HG02943 (cell line): ENCODE measurements around the gene FBXL4.
A peak's percentile ranks its signal among the peaks of the same experiment; 100 is the strongest.
"Not testable (repeated sequence)": the region's sequence is repeated elsewhere in the genome, so short reads cannot be mapped to it uniquely, and the experiment has no call there.

ENCODE experiments used
- ATAC-seq: cut with Tn5 transposase; IDR thresholded peaks from one replicate; pipeline ENCODE4 v1.9.1; 2021; ENCODE audit warnings: mild to moderate bottlenecking, low read depth, moderate library complexity; ENCODE audit not compliant: unreplicated experiment

Gene FBXL4

DNA sequence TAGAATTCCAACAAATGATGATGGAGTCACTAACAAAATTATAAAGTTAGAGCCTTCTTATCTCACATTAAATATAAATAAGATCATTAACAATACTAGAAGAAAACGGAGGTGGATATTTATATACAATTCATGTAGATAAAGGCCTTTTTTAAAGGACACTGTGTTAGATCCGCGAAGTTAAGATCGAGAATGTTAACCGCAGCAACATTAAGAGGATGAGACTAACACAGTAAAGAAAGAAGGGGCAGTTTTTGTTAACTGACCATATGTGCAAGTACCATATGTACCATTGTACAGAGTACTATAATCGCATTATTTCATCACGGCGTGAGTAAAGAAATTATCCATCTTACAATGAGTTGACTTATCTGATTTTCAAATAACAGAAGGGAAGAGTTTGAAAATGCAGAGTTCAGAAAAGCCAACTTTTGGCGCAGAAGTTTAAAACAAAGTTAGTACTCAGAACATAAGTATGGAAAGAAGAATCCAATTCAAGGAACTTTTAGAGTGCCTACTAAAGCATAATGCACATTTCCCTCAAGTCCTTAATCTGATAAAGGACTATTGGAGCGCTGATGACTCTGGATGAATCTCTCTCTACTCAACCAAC is 1.4 kb downstream of the FBXL4 start:
- no peak for ATAC-seq

DNA sequence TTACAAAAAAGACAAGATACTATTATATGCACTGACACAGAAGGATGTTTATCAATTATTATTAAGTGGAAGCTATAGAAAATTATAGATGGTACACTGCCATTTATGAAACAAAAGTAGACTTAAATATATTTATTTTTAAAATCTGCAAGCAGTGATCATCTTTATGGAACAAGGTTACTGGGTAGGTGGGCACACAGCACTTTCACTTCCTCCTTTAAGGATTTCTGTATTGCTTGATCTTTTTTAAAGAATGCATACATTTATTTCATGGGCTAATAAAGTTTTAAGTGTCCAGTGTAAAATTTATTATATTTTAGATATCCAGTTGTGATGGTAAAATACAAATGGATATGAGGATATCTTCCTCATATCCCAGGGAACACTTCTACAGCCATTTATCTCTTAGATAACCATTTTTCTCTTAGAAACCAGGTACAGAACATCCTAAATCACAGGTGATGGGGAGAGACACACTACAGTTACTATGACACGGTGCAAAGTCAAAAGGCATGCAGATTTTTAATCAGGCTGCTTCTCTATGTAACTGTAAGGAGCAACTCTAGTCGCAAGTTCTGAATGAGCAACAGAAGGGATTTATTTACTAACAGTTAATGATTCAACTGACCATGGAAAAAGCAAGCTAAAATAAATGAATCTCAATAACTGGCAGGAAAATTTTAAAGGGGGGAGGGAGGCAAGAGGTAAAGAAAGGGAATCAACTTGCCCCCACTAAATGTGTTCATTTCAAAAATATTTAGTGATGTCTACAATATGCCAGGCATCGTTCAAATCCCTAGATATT is 2.2 kb downstream of the FBXL4 start:
- no peak for ATAC-seq

DNA sequence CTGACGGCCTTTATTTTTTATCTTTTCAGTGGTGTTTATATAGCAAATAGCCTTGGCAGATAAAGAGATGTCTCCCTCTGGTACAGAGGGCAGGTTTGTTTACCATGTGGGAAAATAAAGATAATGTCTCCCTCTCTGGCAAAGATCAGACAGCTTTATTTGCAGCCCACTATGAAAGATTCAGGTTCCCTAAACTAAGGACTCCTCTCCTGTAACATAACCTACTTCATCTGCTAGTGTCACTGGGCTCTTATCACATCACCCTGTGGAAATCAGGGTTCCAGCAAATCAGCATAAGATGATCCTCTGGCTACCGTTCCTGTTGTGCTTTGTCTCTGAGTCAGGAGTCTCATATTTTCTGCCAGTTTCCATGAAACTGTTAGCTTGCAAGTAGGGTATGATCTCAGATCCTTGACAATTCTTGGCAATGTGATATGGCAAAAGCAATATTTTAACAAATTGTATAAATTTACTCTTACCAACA is 3.1 kb downstream of the FBXL4 start:
- no peak for ATAC-seq

DNA sequence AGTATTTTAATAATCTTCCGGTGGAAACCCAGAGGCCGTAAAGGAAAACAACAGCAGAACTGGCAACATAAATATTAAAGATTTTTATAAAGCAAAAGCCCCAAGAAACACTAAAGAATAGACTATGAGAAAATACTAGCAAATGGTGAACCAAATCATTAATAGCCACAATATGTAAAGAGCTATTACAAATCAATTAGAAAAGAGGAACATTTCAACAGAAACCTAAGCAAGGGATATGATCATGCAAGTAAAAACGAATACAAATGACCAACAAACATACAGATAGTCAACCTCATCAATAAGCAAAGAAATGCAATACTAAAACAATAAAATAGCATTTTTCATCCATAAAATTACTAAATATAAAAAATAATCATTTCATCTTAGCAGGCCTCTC is 3.6 kb downstream of the FBXL4 start:
- no peak for ATAC-seq

DNA sequence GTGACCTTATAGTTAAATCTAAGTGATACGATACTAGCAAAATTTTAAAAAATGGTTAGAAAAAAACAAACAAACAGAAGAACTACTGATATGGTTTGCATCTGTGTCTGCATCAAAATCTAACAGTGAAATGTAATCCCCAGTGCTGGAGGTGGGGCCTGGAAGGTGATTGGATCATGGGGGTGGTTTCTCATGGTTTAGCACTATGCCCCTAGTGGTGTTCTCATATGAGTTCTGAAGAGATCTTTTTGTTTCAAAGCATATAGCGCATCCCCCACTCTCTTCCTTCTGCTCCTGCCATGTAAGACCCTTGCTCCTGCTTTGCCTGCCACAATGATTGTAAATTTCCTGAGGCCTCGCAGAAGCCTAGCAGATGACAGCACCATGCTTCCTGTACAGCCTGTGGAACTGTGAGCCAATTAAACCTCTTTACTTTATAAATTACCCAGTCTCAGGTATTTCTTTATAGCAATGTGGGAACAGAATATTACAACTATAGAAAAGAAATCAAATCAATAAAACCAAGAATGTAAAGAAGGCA is 5.4 kb downstream of the FBXL4 start:
- no peak for ATAC-seq

DNA sequence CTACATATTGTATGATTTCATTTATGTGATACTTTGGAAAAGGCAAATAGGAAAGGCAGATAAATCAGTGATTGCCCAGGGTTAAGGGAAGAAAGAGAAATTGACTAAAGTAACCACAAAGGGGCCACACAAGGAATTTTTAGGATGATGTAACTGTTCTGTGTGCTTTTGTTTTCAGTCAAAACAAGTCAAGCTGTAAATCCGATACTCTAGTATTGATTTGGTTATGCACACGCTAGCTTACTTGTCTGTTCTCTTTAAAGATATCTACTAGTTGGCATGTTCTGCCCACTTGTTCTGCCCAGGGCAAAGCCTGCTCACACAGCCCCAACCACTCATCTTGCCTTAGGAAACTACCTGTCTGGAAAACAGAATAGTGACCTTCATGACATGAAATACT is 6.4 kb downstream of the FBXL4 start:
- ATAC-seq, result no peak

DNA sequence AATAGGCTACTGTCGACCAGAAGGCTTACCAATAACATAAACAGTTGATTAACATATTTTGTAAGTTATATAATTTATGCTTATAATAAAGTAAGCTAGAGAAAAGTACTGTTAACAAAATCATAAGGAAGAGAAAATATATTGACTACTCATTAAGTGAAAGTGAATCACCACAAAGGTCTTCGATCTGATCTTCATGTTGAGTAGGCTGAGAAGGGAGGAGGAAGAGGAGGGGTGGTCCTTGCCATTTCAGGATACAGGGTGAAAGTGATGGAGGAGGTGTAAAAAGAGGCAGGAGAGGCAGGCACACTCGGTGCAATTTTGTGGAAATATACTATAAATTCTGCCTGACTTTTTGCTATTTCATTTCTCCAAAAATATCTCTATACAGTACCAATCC is 10.4 kb downstream of the FBXL4 start:
- no peak for ATAC-seq

DNA sequence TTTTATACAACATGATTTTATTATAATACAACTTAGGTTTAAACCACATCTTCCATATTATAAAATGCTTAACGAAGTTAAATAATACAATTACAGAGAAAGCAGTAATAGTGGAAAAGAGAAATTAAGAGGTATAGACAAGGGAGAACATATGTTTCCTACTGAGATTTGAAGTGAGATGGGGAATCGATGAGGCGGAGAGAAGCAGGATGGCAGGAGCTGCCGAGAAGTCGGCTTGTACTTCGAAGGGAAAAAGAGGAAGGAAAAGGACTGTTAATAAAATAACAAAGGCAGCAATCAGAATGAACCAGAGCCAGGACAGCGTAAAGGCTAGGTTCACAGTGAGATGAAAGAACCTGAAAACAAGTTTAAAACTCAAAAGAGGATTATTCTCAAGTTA is 15.4 kb downstream of the FBXL4 start:
- no peak for ATAC-seq

DNA sequence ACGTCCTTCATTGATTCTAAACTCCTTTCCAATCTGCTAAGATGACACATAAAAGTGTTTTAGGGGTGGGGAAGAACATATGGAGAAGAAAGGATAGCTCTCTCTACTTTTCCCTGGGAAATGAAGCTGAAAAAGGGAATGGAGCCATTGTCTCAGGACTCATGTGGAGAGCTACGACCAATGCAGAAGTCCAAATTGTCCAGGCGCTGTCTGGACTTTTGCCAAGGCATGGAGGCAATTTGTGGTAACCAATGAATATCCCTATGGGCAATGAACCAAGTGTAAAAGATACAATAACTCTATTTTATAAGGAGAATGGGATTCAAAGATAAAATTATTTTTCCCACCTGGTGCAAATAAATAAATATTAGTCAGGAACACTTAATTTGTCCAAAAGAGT is 16.1 kb downstream of the FBXL4 start:
- no peak for ATAC-seq

DNA sequence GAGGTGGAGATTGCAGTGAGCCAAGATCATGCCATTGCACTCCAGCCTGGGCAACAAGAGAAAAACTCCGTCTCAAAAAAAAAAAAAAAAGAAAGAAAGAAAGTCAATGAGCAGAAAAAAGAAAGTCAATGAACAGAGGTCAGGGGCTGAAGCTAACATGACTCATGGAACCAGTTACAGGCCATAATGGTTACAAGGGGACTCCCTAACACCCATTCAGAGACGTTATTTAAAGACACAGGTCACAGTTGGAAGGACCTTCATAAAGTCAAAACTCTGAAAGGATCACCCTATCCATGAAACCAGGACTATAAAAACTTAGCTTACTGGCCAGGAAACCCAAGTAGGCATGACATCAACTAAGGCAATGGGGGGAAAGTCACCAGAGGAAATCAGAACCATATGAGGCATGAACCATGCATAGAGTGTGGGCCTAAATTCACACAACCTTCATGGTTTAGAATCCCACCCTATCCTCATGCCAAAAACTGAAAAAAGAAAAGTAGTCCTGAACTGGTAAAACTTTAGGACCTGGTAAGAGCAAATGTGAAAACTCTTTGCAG is 18.2 kb downstream of the FBXL4 start:
- no peak for ATAC-seq

DNA sequence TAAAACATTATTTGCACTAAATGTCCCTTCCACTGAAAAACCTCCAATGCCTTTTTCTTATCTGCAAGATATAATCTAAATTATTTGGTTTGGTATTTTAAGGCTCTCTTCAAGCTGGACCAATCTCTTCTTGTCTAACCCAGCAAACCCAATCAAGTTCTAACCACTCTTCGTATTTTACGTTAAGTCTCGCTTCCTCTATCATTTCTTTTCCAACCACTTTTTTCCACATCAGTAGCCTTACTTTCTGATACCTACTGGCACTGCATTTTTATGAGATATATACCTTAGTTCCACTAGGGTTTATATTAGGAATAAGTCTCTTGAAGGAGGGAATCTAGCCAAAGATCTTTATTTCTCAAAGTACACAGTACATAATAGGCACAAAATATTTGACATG is 19.1 kb downstream of the FBXL4 start:
- no peak for ATAC-seq

DNA sequence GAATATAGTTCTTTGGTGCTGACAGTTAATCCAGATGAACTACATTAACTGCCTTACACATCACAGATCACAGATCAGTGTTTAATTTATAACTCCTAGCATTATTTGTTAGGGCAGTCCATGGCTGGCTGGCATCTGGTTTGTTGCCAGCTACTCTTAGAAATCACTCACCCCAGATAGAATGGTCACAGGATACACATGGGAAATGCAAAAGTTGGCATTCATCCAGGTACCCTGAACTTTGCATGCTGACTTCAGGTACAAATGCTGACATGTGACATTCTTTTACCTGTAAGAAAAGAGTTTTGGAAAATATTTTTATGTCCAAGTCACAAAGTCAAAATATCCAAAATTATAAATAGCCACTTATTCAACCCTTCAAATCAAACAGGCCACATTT is 20.2 kb downstream of the FBXL4 start:
- ATAC-seq, result no peak

DNA sequence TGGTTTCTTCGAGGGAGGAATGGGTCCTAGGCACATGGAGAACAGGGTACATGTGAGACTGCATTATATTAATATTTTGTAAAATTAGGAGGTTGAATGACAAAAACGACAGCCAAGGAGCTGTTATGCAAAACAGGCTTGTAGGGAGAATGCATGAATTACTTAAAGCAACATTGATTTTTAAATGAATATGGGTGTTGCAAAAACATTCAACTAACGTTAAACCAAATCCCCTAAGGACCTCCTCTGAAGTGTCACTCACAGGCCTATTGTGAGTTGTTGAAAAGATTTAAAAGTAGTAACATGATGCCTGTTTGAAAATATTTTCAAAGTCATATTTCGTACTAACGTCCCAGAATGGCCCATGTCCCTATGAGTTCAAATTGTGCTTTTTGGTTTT is 21.9 kb downstream of the FBXL4 start:
- ATAC-seq, result no peak

DNA sequence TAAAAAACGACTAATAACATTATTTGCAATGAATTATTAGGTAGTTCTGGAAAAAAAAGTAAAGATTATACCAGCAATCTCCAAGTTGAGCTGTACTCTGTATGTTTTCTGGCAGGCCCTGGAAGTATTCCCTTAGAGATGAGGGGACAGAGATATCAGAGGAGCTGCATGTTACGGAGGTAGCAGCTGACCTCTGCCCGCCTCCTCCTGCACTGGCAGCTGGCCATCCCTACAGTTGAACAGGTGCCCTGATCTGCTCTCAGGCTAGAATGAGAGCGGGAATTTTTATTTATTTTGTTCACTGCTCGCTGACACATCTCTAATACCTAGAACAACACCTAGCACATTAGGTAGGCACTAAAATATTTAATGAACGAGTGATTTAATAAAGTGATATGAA is 23.1 kb downstream of the FBXL4 start:
- ATAC-seq, result no peak

DNA sequence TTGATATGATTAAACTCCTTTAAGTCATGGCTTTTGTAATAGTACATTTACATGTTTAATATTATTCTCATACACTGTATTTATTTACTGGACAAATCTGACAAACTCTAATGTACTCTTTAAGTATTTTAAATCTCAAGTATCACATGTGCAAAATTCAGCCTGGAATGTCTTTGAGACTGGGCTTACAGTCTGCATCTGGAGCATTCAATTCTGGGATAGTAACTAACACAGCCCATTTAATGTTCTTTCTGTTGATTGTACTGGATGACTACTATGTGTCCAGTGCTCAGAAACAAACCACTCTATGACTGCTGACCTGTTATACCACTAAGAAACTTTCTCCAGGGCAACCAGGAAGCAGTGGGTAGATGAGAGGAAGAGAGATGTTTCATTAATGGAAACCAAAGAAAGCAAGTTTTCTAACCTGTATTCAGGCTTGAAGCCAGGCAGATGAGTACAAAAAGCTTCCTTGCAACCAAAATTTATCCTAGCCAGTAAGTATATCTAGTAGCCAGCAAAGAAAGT is 26.8 kb downstream of the FBXL4 start:
- peak; percentile 76 for ATAC-seq

DNA sequence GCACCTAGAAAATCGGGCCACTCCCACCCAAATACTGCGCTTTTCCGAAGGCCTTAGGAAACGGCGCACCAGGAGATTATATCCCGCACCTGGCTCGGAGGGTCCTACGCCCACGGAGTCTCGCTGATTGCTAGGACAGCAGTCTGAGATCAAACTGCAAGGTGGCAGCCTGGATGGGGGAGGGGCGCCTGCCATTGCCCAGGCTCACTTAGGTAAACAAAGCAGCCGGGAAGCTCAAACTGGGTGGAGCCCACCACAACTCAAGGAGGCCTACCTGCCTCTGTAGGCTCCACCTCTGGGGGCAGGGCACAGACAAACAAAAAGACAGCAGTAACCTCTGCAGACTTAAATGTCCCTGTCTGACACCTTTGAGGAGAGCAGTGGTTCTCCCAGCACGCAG is 36.8 kb downstream of the FBXL4 start:
- ATAC-seq, result not testable (repeated sequence)

DNA sequence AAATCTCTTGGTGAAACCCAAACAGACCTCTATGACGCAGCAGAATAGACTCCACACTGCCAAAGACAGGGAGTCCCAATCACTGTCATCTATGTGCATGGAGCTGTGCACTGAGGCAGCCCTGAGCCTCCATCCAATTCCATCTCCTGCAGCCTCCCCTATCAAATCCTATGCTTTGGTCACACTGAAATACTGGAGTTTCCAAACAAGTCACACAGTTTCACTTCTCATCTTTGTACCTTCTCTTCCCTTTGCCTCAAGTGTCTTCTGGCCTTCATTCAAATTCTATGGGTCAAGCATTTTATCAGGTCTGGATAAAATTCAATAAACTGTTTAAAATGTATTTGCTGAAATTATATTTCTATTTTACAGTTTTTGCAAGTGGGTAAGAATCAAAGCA is 38.5 kb downstream of the FBXL4 start:
- no peak for ATAC-seq

DNA sequence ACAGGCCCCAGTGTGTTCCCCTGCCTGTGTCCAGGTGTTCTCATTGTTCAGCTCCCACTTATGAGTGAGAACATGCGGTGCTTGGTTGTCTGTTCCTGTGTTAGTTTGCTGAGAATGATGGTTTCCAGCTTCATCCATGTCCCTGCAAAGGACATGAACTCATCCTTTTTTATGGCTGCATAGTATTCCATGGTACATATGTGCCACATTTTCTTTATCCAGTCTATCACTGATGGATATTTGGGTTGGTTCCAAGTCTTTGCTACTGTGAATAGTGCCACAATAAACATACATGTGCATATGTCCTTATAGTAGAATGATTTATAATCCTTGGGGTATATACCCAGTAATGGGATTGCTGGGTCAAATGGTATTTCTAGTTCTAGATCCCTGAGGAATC is 41.4 kb downstream of the FBXL4 start:
- ATAC-seq, result not testable (repeated sequence)

DNA sequence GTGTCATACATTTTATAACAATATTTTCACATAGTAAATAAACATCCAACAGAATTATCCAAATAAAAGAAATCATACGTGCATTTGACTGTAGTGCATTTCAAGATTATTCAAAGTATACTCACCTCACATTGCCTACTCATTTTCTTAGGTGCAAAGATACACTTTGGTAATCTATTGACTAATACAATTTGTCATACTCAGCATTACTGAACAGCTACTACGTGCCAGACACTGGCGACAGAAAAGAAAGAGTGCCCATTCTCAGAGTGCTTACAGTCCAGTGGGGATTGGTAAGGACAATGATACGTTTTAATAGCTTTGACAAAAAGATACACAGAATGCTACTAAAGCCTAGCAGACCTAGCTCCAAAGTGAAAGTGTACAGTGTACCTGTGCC is 42.0 kb downstream of the FBXL4 start:
- no peak for ATAC-seq

DNA sequence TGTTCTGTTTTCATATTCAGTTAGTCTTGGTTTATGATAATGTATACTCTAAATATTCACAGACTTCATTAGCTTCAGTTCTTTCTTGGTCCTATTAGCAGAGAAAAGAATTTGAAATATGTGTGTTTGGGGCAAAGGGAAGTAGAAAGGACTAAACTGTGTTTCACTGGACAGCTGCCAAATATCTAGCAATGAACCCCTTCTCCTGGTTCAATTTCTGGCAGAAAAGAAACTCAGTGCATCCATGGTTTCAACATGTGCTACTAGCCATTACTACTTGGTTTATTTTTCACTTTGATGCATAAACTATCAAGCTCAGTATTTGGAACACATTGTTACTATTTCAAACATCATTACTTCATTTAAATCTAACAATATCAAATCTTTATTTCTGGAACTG is 43.6 kb downstream of the FBXL4 start:
- ATAC-seq, result no peak

DNA sequence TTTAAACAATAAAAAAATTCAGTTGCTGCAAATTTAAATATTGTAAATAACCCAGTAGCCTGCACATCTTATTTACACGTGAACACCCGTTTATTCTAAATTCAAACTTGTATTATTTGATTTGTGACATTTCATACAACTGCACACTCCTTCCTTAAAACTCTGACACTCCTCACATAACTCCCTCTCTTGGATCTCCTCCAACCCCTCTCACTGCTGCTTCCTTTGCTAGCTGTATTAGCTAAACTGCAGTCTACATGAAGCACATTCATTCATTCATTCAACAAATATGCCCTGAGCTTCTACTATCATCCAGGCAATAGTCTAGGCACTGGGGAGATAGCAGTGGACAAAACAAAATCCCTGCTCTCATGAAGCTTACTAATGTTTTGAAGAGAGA is 47.0 kb downstream of the FBXL4 start:
- no peak for ATAC-seq
